Measurements from ENCODE around the gene ATAD3A. TPM values are rescaled to one million over a fixed set of nuclear protein-coding genes. Genes with fewer than 3 reads are reported as not detected.
A peak's percentile ranks its signal among the peaks of the same experiment; 100 is the strongest.

Gene ATAD3A
- total and polyA plus RNA-seq, 9 of the 15 experiments (the other 6 are each of a cell fraction or from before 2014, with no cell fraction given), result 0.10 to 173 (median 36.7) TPM

- Histone ChIP-seq H3K9me1 (ENCODE audit: control insufficient read depth, insufficient read depth, low read length) (no peaks in the 10 kb centered on the region), H3K79me2 (ENCODE audit: control insufficient read depth, insufficient read depth, low read length) (no peaks in the 10 kb centered on the region), H4K20me1 (replicated peaks; ENCODE audit: control insufficient read depth, insufficient read depth, low read length) (no peaks in the 10 kb centered on the region), H3K36me3 (ENCODE audit: control insufficient read depth, insufficient read depth, low read length) (peaks cover 50% of the 10 kb centered on the region; the same call in 2 of the 3 replicates), H3K27me3 (ENCODE audit: control insufficient read depth in 2 of 2, insufficient read depth in 2 of 2, low read length in 2 of 2) (no peaks in the 10 kb centered on the region), H3K4me2 (ENCODE audit: insufficient read depth, low read length) (no peak overlapping the region), H3K9me3 (replicated peaks; ENCODE audit: control insufficient read depth, insufficient read depth, low read depth, low read length) (peaks cover 15% of the 10 kb centered on the region), H3K27ac (ENCODE audit: extremely low read depth, low read depth, low read length) (no peak overlapping the region), H3K9ac (ENCODE audit: insufficient read depth in 1 of 2, low read depth in 2 of 2, low read length in 2 of 2) (no peak overlapping the region; a peak in 1 of 4 replicates), H2AFZ (ENCODE audit: low read depth, low read length) (no peak overlapping the region), H3K4me1 (replicated peaks in 1 of 2; ENCODE audit: control insufficient read depth in 2 of 2, insufficient read depth in 2 of 2, low read length in 2 of 2) (peaks cover 0 to 34% of the 10 kb centered on the region in 2 experiments; a peak in 2 of 5 replicates), H3K4me3 (no peak overlapping the region)
- in situ Hi-C loops (cut with MboI) (no loop called here), intact Hi-C loops (cut with micrococcal nuclease) (no loop called here)
- ATAC-seq (peak; percentile 39), FAIRE-seq (no peak), DNase-seq (ENCODE audit: extremely low read depth in 1 of 4, low spot score in 3 of 4) (no peak)
- TF ChIP-seq WHSC1 (IDR thresholded peaks at IDR 0.05; ENCODE audit: low read length) (no peak), COPS2 (conservative IDR thresholded peaks at IDR 0.05) (no peak), RBFOX2 (IDR thresholded peaks at IDR 0.05; ENCODE audit: low read depth, low read length) (0 out of 2 replicates have a peak, but pooled peaks have one; percentile 13), SUPT5H (IDR thresholded peaks at IDR 0.05) (peak; percentile 56), PCBP1 (IDR thresholded peaks at IDR 0.05; ENCODE audit: low read depth, low read length, poor library complexity, severe bottlenecking) (peak; percentile 27), PATZ1 (CRISPR knock-in tag; IDR thresholded peaks at IDR 0.05; ENCODE audit: borderline replicate concordance) (no peak), POLR2A (conservative IDR thresholded peaks at IDR 0.05) (peak; percentile 58), POLR2G (IDR thresholded peaks at IDR 0.05; ENCODE audit: low read depth, low read length) (0 out of 2 replicates have a peak, but pooled peaks have one; percentile 42), ZBTB33 (CRISPR knock-in tag; IDR thresholded peaks at IDR 0.05) (peak; percentile 74)
- POLR2A ChIA-PET, result no interaction called here
- BruUV-seq (replicated peaks), result no TSS peak
- CTCF ChIA-PET (ENCODE audit: low intra/inter-chr PET ratio), result no interaction called here
- 92% methylated on average over 14 of the region's 31 CpGs for WGBS (ENCODE audit: insufficient coverage, low coverage, missing lambda C conversion rate)
Observed at GRCh38 chr1:1534401-1535154, 22.6 kb downstream of the ATAD3A start.

All from K562 (cell line).